Ovary (tissue), 9 donors: Measurements from ENCODE around the gene C20orf173. TPM values are rescaled to one million over a fixed set of nuclear protein-coding genes. Genes with fewer than 3 reads are reported as not detected.

ENCODE experiments used
- DNase-seq, 5 donors: peaks; one replicate each; pipeline ENCODE4 v3.0.0-alpha.2; 2019 to 2020
- H3K27ac ChIP-seq, 2 donors: fragments of 200-600 bp; one replicate each; pipeline versions ENCODE4 v1.5.1 to v1.8.0; 2019 to 2022
- H3K27me3 ChIP-seq: fragments of 200-600 bp; one replicate; pipeline ENCODE4 v1.8.0; 2022
- H3K36me3 ChIP-seq: fragments of 200-600 bp; sonication (generic); one replicate; pipeline ENCODE4 v1.5.1; 2019
- H3K4me1 ChIP-seq: one replicate; pipeline ENCODE4 v1.8.1; 2013; ENCODE audit warnings: mild to moderate bottlenecking, moderate library complexity; ENCODE audit not compliant: insufficient read depth
- H3K4me3 ChIP-seq: fragments of 200-600 bp; sonication (generic); one replicate; pipeline ENCODE4 v1.5.1; 2017
- H3K9me3 ChIP-seq, 2 donors: fragments of 200-600 bp in 1 of 2; sonication (generic) in 1 of 2; one replicate each; pipeline versions ENCODE4 v1.5.1 to v1.8.1; 2013 to 2019; ENCODE audit warnings: mild to moderate bottlenecking in 1 of 2, moderate library complexity in 1 of 2
- CTCF ChIP-seq, 3 donors: fragments of 450-650 bp in 2 of 3; fragments of 200-600 bp in 1 of 3; IDR thresholded peaks; one replicate each; pipeline versions ENCODE4 v1.5.1 to v1.8.0; 2016 to 2022; ENCODE audit warnings: antibody characterized with exemption in 3 of 3, mild to moderate bottlenecking in 1 of 3
- EP300 ChIP-seq: sonication (generic); formaldehyde crosslinking; IDR thresholded peaks from one replicate; pipeline ENCODE4 v1.6.1; 2017; ENCODE audit warnings: antibody characterized with exemption
- POLR2A ChIP-seq: fragments of 450-650 bp; IDR thresholded peaks from one replicate; pipeline ENCODE4 v1.6.1; 2017; ENCODE audit warnings: antibody characterized with exemption, mild to moderate bottlenecking, moderate library complexity
- WGBS, 3 donors: extraction: QIAGEN DNeasy Blood & Tissue Kit in 1 of 3; methylation state at CpG; one replicate each; pipeline versions ENCODE4 v1.1.5 to v1.1.7; 2013 to 2017; 5-methylcytosine and 5-hydroxymethylcytosine counted together
- intact Hi-C, 4 donors: fragments of 100-400 bp; cut with DNase I; formaldehyde crosslinking; loops; one replicate each; pipeline versions ENCODE4 v1.11.0 to v1.15.1; 2022 to 2023
- polyA plus RNA-seq, 2 donors: library from polyadenylated mRNA; stranded (reverse); fragments of 200-250 nt in 1 of 2; fragments of 350-450 nt in 1 of 2; fragmentation: Illumina TruSeq in 1 of 2; extraction: RNeasy Lipid Tissue Mini Kit (QIAGEN cat#74804) in 1 of 2; gene quantifications; one replicate each; pipeline ENCODE4 v1.2.3, GENCODE V29; 2013 to 2014
- total RNA-seq, 7 donors: library from RNA; depleted of rRNA in 2 of 7; stranded (reverse); fragments of >200 nt in 2 of 7; fragmentation: NEBNext Ultra II Directional in 3 of 7; extraction: Animal tissue kit (Norgen Biotek cat#: 25700) in 3 of 7; gene quantifications; one replicate each; pipeline versions ENCODE4 v1.1.0 to v1.2.4, GENCODE V29; 2016 to 2023
- donor health status: DM: no; HTN: no; CAD: no; lungs with moderate emphysema.
- donor health status: DM: no; HTN: no; CAD: no.
- donor health status: Bipolar disorder and iron deficiency.
- donor health status: DM: yes; HTN: yes; CAD: no.
- donor health status: DM: no; HTN: no; CAD: no.
- donor health status: DM: yes; HTN: yes; CAD: no.

C20orf173 gene
- total and polyA plus RNA-seq, 9 donors: not detected

GRCh38 chr20:35478804-35479472 is 50.5 kb downstream of the C20orf173 start:
- Histone ChIP-seq H3K27ac (no peak overlapping the region), H3K9me3 (no peaks in the 10 kb centered on the region), H3K36me3 (no peaks in the 10 kb centered on the region), H3K27me3 (no peaks in the 10 kb centered on the region), H3K4me1 (no peaks in the 10 kb centered on the region), H3K4me3 (no peak overlapping the region)
- 87 to 88% (median 87%) methylated on average over 16 of the region's 16 CpGs for WGBS, 3 donors
- no peak for DNase-seq
- intact Hi-C loops: loop anchor here in 1 of 4 donors (10.0 kb wide), 1 partner anchor 216 kb away; the partner anchor contains the start of genes NFS1 and ROMO1
- TF ChIP-seq CTCF (IDR thresholded peaks at IDR 0.05) (no peak), EP300 (no peak), POLR2A (no peak)

Other genes starting within 250 kb of the C20orf173 start
- 10 to 100 TPM; 36.6 to 93.1 (median 69.8) TPM for gene EIF6, start 244.9 kb downstream of the C20orf173 start, total RNA-seq
- gene EIF6, start 244.9 kb downstream of the C20orf173 start, polyA plus RNA-seq: 10 to 100 TPM; 43.3 to 88.4 TPM
- gene FAM83C, start 237.2 kb downstream of the C20orf173 start, total RNA-seq: not detected
- not detected for gene FAM83C, start 237.2 kb downstream of the C20orf173 start, polyA plus RNA-seq
- gene UQCC1, start 117.7 kb downstream of the C20orf173 start, total RNA-seq: 10 to 100 TPM; 20.6 to 60.4 (median 43.4) TPM
- 10 to 100 TPM; 19.1 to 53.3 TPM for gene UQCC1, start 117.7 kb downstream of the C20orf173 start, polyA plus RNA-seq
- gene GDF5, start 91.4 kb downstream of the C20orf173 start, total RNA-seq: under 1 TPM in 2 of 7 donors, not detected in 5; 0.33 to 0.36 TPM
- not detected for gene GDF5, start 91.4 kb downstream of the C20orf173 start, polyA plus RNA-seq
- 10 to 100 TPM; 20.6 to 44.2 (median 27.9) TPM for gene CEP250, start 74.1 kb downstream of the C20orf173 start, total RNA-seq
- gene CEP250, start 74.1 kb downstream of the C20orf173 start, polyA plus RNA-seq: 10 to 100 TPM; 11.7 to 16.0 TPM
- gene ERGIC3, start 12.4 kb upstream of the C20orf173 start, total RNA-seq: 100 to 1,000 TPM; 168 to 278 (median 221) TPM
- 100 to 1,000 TPM; 212 to 354 TPM for gene ERGIC3, start 12.4 kb upstream of the C20orf173 start, polyA plus RNA-seq
- gene SPAG4, start 86.2 kb upstream of the C20orf173 start, total RNA-seq: 10 to 100 TPM in 2 of 7 donors, 1 to 10 TPM in 5; 6.3 to 12.8 (median 9.9) TPM
- 1 to 10 TPM in 1 of 2 donors, under 1 TPM in 1; 1.00 to 4.4 TPM for gene SPAG4, start 86.2 kb upstream of the C20orf173 start, polyA plus RNA-seq
- gene CPNE1, start 135.2 kb upstream of the C20orf173 start, total RNA-seq: 100 to 1,000 TPM in 6 of 7 donors, 10 to 100 TPM in 1; 97.5 to 173 (median 165) TPM
- gene CPNE1, start 135.2 kb upstream of the C20orf173 start, polyA plus RNA-seq: 100 to 1,000 TPM; 127 to 129 TPM
- gene RBM12, start 135.2 kb upstream of the C20orf173 start, total RNA-seq: 100 to 1,000 TPM in 5 of 7 donors, 10 to 100 TPM in 2; 30.0 to 130 (median 107) TPM
- 10 to 100 TPM; 20.4 to 63.5 TPM for gene RBM12, start 135.2 kb upstream of the C20orf173 start, polyA plus RNA-seq
- 10 to 100 TPM; 17.3 to 33.7 (median 29.4) TPM for gene NFS1, start 169.7 kb upstream of the C20orf173 start, total RNA-seq
- gene NFS1, start 169.7 kb upstream of the C20orf173 start, polyA plus RNA-seq: 10 to 100 TPM; 26.8 to 58.1 TPM
- gene ROMO1, start 169.8 kb upstream of the C20orf173 start, total RNA-seq: 100 to 1,000 TPM in 6 of 7 donors, 10 to 100 TPM in 1; 98.7 to 404 (median 112) TPM
- 100 to 1,000 TPM in 1 of 2 donors, 10 to 100 TPM in 1; 23.2 to 195 TPM for gene ROMO1, start 169.8 kb upstream of the C20orf173 start, polyA plus RNA-seq
- 100 to 1,000 TPM; 277 to 389 (median 356) TPM for gene RBM39, start 212.6 kb upstream of the C20orf173 start, total RNA-seq
- gene RBM39, start 212.6 kb upstream of the C20orf173 start, polyA plus RNA-seq: 100 to 1,000 TPM; 247 to 269 TPM
- 10 to 100 TPM; 41.4 to 70.0 (median 48.0) TPM for gene PHF20, start 242.4 kb upstream of the C20orf173 start, total RNA-seq
- gene PHF20, start 242.4 kb upstream of the C20orf173 start, polyA plus RNA-seq: 10 to 100 TPM; 17.6 to 35.1 TPM